Activated CD4-positive, alpha-beta T cell treated with anti-CD3 and anti-CD28 coated beads, Interleukin-2, amount 50 U/mL, for 16 hours (primary cell): ENCODE results near the gene SLC6A13.
"Not testable (repeated sequence)": the region's sequence is repeated elsewhere in the genome, so short reads cannot be mapped to it uniquely, and the experiment has no call there.

Source experiments
- DNase-seq: peaks from one replicate; pipeline ENCODE4 v3.0.0-alpha.2; 2020

The SLC6A13 gene

DNA sequence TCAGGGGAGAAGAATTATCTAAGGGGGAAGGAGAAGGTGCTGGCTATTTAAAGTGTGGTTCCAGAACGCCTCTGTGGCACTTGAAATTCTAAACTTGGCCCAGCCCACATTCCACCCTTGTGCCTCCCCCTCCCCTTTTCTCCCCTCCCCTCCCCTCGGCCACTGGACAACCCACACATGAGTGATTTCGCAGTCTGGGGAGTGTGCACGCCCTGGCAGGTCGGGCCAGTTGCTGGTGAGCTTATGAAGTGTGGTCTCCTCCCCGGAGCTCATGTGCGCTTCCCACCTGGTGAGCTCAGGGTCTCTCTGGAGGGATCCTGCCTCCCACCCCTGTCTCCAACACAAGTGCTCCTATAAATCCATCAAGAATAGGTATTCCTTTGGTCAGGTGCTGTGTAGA lies at the start of gene SLC6A13:
Gene SLC6A13, minus strand, starts transcription at position 20 of the 400 bp plus-strand sequence. CDS start 2,784 bp downstream, outside the sequence.
- no peak for DNase-seq

DNA sequence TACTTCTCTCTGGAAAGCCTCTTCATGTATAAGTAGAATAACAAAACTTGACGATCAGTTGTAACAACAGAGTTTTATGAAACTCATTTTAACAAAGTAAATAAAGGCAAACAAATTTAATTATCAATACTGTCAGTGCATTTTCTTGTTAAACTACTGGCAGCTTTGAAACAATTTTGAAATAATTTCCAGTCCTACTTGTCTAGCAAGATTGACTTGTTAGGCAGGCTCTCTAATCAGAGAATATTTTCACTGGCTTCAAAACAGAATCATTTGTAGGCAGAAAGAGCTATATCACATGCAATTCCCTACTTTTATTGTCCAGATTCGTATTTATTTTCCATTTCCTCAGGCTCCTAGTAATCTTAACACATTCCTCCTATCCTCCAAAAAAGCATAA lies 45.9 kb upstream of the SLC6A13 start:
- no peak for DNase-seq

DNA sequence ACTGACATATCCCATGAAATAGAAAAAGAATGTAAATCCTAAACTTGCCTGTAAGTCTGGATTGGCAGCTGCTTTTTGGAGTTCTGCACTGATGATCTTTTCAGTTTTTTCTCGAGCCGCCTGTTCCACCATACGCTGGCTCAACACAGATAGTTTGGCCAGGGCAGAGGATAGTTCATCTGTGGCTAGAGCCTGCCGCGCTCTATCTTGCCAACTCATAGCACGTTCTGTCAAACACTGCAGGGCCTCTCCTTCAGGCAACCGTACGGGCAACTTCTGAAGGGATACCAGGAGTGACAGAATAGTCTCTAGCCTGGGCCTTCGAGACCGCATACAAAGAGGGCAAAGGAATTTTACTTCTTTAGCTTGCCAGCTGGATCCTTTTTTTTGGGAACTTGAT lies 44.8 kb upstream of the SLC6A13 start:
- no peak for DNase-seq

DNA sequence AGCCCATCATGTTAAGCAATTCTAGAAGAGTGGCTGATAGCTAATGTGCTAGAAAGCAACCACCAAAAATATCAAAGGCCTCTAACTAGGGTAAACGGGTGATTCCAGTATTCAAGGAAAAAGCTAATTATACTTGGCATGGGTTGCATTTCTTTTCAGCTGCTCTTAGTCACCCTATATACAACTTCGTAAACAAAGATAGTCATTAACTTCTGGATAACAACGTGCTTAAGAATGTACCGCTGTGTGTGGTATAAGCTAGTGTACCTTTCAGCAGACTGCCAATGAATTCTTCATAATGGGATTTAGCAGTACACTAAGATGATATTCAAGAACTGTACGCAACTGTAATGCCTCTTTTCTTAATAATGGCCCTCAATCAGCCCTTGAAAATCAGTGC lies 42.2 kb upstream of the SLC6A13 start:
- no peak for DNase-seq

DNA sequence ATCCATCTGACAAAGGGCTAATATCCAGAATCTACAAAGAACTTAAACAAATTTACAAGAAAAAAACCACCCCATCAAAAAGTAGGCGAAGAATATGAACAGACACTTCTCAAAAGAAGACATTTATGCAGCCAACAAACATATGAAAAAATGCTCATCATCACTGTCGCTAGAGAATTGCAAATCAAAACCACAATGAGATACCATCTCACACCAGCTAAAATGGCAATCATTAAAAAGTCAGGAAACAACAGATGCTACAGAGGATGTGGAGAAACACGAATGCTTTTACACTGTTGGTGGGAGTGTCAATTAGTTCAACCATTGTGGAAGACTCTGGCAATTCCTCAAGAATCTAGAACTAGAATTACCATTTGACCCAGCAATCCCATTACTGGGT lies 40.1 kb upstream of the SLC6A13 start:
- DNase-seq: not testable (repeated sequence)

DNA sequence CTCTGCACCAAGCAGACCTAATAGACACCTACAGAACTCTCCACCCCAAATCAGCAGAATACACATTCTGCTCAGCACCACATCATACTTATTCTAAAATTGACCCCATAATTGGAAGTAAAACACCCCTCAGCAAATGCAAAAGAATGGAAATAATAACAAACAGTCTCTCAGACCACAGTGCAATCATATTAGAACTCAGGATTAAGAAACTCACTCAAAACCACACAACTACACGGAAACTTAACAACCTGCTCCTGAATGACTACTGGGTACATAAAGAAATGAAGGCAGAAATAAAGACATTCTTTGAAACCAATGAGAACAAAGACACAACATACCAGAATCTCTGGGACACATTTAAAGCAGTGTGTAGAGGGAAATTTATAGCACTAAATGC lies 37.5 kb upstream of the SLC6A13 start:
- DNase-seq: peak; percentile 52

DNA sequence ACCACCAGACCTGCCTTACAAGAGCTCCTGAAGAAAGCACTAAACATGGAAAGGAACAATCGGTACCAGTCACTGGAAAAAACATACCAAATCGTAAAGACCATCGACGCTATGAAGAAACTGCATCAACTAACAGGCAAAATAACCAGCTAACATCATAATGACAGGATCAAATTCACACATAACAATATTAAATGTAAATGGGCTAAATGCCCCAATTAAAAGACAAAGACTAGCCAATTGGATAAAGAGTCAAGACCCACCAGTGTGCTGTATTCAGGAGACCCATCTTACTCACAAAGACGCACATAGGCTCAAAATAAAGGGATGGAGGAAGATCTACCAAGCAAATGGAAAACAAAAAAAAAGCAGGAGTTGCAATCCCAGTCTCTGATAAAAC lies 36.9 kb upstream of the SLC6A13 start:
- not testable (repeated sequence) for DNase-seq

DNA sequence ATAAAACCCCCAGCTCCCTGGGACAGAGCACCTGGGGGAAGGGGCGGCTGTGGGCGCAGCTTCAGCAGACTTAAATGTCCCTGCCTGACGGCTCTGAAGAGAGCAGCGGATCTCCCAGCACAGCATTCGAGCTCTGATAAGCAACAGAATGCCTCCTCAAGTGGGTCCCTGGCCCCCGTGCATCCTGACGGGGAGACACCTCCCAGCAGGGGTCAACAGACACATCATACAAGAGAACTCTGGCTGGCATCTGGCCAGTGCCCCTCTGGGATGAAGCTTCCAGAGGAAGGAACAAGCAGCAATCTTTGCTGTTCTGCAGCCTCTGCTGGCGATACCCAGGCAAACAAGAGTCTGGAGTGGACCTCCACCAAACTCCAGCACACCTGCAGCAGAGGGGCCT lies 35.4 kb upstream of the SLC6A13 start:
- DNase-seq: not testable (repeated sequence)

DNA sequence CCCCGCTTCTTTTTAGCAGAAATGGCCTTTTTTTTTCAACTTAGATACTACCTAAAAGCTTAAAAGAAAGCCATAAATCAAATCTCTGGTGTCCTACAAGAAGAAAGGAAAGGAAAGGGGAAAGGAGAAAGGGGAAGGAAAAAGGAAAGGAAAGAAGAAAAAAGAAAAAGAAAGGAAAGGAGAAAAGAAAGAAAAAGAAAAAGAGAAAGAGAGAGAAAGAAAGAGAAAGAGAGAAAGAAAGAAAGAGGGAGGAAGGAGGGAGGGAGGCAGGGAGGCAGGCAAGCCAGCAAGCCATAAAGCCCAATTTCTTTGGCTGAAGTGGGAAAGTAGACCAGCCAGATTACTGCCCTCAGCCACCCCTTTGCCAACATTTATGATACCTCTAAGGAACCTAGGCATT lies 32.5 kb upstream of the SLC6A13 start:
- no peak for DNase-seq

DNA sequence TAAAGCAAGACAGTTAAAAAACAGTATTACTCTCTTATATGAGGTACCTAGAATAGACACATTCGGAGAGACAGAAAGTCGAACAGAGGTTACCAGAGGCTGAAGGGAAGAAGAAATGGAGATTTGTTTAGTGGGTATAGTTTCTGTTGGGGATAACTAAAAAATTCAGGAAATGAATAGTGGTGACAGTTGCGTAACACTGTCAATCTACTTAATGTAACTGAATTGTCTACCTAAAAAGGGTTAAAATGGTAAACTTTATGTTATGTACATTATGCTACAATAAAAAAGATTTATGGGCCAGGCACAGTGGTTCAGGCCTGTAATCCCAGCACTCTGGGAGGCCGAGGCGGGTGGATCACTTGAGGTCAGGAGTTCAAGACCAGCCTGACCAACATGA lies 30.6 kb upstream of the SLC6A13 start:
- DNase-seq: no peak

DNA sequence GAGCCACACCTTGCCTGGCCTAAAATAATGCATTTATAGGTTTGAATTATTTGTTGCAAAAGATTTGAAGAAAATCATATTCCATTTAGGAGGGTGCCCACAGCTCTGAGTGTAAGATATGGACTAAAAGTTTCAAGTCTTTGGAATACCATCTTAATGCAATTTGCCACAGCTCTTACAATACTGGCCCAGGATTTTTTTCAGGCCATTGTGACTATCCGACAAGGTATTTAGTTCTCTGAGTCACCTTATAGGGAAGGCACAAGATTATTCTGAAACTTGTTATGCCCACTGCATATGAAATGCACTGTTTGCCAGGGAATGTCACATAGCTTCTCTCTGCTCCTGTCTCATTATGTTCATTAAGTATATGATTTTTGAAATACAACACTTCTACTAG lies 29.6 kb upstream of the SLC6A13 start:
- no peak for DNase-seq

DNA sequence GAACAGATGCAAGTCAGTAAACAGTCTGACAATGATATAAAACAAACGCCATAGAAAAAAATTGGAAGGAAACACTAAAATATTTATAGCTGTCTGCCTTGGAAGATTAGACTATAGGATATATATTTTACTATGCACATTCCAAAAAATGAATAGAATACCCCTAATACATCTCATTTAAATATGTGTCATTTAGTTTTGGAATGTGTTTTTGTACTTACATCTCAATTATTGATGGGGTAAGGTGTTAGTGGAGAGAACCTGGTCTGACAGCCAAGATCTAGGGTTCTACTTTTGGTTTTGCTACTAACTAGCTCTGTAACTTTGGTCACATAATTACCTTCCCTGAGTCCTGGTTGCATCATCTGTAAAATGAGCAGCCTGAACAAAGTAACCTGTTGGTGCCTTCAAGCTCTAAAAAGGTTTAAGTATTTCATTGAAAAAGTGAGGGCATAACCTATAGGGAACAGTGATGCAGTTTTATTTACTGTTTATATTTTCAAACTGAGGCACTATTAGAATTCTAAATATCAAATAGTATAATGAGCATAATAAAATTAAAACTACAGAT lies 28.6 kb upstream of the SLC6A13 start:
- peak; percentile 24 for DNase-seq

DNA sequence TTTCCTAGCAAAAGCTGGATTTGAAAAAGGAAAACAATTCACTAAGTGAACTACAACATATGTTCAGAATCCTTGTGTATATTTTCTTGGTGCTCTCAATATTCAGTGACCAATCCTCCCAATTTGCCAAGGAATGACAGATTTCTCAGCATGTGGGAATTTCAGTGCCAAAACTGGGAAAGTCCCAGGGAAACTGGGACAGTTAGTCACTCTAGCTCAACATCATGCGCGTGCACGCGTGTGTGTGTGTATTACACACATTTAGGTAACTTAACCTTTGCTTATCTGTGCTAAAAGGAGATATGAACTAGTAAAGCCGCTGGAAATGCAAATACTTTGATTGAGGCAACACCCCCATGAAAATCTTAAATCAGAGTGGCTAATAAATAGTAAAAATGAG lies 26.1 kb upstream of the SLC6A13 start:
- DNase-seq: no peak

DNA sequence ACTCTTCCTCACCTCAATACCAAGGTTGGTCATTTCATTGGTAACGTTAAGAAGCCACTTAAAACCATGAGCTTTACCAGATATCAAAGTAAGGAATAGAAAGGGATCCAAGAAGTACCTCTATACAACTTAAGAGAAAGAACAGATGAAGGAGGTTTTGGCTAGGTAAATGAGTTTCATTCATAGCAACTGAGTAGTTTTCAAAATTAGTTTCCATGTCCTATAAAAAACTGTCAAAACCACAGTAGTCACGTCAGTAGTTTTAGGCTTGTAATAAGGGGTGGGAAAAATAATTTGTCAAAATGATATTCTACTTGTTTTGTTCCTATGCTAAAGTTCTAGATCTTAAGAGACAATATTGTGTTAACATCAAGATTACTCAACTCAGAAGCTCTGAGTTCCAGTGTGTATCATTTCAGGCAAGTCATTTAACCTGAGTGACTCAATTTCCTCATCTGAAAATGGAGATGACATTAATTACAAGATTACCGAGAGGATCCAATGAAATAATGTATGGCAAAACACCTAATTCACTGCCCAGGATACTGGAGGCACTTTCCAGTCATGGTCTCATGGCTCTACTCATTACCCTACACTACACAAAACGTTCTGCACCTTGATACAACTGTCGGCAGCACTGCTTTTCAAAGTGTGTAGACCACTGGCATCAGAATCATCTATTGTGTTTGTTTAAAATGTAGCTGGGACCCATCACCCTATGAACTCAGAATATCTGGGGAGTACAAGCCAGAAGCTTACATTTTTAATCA lies 24.1 kb upstream of the SLC6A13 start:
- DNase-seq: peak; percentile 85

DNA sequence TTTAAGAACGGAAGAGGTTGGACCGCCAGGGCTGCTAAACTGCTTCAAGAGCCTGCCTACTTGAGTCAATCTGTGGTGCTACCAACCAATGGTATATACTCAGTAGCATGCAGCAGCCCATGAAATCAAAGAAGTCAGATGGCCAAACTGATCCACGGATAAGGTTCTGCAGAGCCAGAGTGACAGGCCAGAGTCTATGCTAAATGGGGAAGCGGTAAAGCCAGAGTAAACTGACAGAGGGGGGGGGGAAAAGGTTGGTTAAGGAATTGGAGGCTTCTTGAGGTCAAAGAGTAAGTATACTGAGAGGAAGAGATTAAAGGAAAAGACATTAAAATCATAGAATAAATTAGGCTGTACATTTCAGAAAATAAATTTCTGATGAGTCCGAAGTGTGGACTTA lies 15.4 kb upstream of the SLC6A13 start:
- DNase-seq: no peak

DNA sequence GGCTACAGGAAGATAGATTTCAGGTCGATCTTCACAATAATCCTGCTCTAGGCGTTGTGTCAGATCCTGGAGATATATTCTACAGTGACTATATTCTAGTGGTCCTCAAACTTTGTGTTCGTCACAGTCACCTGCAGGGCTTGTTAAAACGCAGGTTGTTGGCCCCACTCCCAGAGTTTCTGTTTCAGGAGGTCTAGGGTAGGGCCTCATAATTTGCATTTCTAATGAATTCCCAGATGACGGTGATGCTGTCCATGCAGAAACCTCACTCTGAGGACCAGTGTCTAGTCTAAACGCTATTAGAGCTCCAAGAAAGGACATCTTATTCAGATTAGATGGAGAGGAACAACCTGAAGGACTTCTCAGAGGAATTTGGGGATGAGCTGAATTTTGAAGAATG lies 13.2 kb upstream of the SLC6A13 start:
- no peak for DNase-seq

DNA sequence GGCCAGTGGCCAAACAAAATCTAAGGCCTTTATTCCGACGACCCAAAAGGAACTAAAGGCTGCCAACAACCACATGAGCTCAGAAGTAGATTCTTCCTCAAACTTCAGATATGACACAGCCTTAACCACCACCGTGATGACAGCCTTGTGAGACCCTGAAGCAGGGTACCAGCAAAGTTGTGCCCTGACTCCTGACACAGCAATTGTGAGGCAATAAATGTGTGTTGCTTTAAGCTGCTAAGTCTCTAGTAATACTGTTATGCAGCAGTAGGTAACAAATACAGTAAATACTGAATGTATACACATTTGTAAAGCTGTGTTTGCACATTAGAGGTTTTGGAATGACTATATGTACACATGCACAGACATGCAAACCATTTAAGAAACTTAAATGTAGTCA lies 10.7 kb upstream of the SLC6A13 start:
- DNase-seq: peak; percentile 82

DNA sequence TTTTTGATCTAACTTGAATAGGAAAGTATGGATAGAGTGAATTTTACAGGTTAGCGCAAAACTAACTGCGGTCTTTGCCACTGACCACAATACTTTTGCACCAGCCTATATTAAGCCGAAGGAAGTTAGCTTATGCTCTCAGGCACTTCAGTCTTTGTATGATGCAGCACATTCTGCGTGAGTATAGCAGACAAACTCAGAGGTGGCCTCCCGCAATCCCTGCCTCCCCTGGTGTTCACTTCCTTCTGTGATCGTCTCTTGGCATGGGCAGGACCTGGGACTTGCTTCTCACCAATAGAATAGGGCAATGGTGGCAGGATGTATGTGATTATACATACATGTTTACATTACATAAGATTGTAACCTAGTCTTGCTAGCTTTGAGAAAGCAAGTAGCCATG lies 10.3 kb upstream of the SLC6A13 start:
- no peak for DNase-seq

DNA sequence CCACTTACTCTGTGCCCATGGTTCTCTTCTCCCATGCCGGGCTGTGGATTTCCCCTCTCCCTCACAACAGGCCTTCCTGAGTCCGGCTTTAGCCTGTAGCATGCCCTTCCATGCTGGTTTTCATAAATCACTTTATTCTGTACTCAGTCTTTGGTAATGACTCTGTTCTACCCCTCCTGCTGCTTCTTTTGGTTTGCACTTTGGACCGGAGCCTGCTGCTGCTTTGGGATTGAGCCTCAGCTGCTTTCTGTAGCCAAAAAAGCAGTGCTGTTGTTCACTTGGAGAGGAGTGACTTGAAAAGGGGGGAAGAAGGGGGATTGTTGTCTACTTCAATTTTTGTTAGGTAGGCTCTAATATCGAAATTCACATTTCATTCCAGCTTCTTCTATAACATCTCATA lies 8.5 kb upstream of the SLC6A13 start:
- no peak for DNase-seq

DNA sequence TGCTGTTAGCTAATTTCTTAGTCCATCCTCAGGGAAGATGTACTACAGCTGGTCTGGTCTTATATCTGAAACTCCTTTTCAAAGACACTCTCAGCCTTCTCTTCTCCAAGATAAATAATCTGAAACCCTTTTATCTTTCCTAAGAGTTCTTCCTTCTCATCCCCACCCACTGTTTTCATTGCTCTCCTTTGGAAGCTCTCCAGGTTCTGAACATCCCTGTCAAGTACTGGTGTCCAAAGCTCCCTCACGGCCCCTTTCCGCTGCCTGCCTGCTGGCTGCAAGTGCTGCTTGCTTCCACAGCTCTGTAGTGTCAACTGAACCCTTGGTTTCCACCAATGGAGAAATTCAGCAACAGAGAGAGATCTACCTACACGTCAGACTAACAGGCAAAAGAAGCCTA lies 6.6 kb upstream of the SLC6A13 start:
- no peak for DNase-seq

DNA sequence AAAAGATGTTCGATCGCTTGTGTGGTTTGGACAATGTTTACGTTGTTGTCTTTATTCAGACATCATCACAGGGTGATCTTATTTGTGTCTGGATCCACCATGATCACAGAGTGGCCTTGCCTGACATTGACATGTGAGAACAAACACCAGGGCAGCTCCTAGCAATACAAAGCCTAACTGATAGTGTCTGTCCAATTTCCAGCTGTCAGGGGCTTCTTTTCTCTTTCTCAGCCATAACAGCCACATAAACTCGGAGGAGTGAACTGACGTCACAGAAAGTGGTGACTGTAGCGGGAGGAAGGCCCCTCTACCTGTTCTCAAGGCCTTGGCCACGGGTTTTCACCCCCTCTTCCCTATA lies 5.8 kb upstream of the SLC6A13 start:
- no peak for DNase-seq

DNA sequence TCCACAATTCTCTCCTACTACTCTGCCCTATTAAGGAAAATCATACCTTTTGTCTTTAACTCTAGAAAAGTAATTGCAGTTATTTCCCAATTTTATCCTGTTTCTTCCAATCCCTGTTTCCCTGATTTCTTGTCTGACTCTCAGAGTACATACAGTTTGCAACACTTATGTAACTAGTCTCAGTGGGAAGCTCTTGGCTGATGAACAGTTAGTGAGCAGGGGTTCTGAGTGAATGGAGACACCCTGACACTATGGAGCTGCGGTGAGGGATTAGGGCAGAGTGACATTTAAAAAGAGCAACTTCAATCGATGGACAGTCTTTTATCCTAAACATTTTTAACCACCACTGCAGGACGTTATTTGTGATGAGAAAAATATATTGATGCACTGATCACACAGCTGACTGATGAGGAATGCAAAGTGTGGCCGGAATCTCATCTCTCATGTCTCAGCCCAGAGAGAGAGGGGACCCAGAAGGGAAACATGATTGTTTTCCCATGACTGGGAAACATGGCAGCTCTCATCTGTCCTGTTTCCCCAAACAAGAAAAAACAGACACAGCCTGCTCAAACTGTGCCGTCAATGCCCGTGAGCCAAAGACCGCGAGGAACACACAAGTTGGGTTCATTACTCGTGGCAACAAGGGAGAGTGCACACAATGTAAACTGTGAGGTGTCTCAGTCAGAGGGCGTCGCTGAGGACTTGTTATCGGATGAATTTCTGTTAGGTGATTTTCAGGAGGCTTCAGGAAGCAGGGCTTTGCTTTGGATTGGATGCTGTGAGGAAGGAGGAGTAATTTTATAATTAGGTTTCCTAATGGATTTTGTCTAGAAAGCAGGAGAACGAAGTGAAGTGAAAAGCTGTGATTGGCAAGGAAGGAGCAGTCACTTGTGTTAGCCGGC lies 5.2 kb upstream of the SLC6A13 start:
- no peak for DNase-seq

DNA sequence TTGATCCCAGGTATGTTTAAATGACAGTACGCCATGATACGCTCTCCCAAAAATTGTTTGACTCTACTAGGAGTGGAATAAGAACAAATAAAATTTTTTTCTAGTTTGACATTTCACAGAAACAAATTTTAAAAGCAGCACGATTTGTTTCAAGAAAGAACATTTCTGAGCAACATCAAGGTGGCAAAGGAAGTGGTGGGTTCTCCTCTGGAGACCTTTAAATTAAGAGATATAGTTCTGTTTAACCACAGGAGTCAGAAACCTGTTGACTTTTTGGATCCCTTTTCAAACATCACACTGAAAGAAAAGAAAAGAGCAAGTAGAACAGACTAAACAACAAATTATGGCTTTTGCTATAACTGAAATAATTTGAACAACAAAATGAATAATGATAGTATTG lies 2.5 kb upstream of the SLC6A13 start:
- no peak for DNase-seq

DNA sequence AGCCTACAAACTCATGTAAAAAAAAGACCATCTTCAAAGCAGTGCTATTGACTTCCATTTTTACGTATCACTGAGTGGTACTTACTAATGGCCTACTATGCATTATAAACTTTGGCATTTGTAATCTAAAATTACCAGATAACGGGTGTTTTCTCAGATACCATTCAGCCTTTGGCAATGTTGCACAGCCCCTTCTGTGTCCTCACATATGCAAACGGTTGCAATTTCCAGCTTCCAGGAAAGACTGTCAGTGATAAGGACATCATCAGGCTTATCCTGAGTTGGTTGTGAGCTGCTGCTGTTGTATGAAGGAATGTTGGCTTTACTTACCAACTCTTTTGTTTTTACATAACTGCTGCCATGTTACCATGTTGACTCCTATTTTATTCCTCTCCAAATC lies 1.6 kb upstream of the SLC6A13 start:
- no peak for DNase-seq
